Measurements from ENCODE around the gene PPM1L.

The PPM1L gene

GRCh38 chr3:160893207-160893606 is 137.2 kb downstream of the PPM1L start:
- no peak for TF ChIP-seq EZH2 (IDR thresholded peaks at IDR 0.05; ENCODE audit: borderline replicate concordance, low read length)
- TF ChIP-seq, protein P1, sequence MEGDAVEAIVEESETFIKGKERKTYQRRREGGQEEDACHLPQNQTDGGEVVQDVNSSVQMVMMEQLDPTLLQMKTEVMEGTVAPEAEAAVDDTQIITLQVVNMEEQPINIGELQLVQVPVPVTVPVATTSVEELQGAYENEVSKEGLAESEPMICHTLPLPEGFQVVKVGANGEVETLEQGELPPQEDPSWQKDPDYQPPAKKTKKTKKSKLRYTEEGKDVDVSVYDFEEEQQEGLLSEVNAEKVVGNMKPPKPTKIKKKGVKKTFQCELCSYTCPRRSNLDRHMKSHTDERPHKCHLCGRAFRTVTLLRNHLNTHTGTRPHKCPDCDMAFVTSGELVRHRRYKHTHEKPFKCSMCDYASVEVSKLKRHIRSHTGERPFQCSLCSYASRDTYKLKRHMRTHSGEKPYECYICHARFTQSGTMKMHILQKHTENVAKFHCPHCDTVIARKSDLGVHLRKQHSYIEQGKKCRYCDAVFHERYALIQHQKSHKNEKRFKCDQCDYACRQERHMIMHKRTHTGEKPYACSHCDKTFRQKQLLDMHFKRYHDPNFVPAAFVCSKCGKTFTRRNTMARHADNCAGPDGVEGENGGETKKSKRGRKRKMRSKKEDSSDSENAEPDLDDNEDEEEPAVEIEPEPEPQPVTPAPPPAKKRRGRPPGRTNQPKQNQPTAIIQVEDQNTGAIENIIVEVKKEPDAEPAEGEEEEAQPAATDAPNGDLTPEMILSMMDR (IDR thresholded peaks at IDR 0.05; ENCODE audit: low read length): no peak
- H3K9me2 ChIP-seq (ENCODE audit: low read depth, low read length): no peaks in the 10 kb centered on the region
- H3K27ac ChIP-seq (ENCODE audit: low read depth, low read length, poor library complexity, severe bottlenecking): no peak overlapping the region
- no peaks in the 10 kb centered on the region for H3K36me3 ChIP-seq (ENCODE audit: insufficient read depth, low read length)
- H3K9me3 ChIP-seq (ENCODE audit: low read length): no peaks in the 10 kb centered on the region
- no peak overlapping the region for H3K9ac ChIP-seq (ENCODE audit: low read length)
- H3K4me3 ChIP-seq (ENCODE audit: low read depth, low read length, poor library complexity, severe bottlenecking): no peak overlapping the region
- no peaks in the 10 kb centered on the region for H3K27me3 ChIP-seq (ENCODE audit: insufficient read depth, low read length)
- no peak overlapping the region for H3K4me2 ChIP-seq (ENCODE audit: low read length)
- no peaks in the 10 kb centered on the region for H3F3A ChIP-seq (ENCODE audit: insufficient read depth, low read length)
- H4K20me1 ChIP-seq (ENCODE audit: insufficient read depth, low read length): no peaks in the 10 kb centered on the region
- H3K79me2 ChIP-seq (ENCODE audit: insufficient read depth, low read length): no peaks in the 10 kb centered on the region
- H3K4me1 ChIP-seq (ENCODE audit: insufficient read depth, low read length, severe bottlenecking): no peaks in the 10 kb centered on the region
- H2AFZ ChIP-seq (ENCODE audit: low read length): no peak overlapping the region

DNA sequence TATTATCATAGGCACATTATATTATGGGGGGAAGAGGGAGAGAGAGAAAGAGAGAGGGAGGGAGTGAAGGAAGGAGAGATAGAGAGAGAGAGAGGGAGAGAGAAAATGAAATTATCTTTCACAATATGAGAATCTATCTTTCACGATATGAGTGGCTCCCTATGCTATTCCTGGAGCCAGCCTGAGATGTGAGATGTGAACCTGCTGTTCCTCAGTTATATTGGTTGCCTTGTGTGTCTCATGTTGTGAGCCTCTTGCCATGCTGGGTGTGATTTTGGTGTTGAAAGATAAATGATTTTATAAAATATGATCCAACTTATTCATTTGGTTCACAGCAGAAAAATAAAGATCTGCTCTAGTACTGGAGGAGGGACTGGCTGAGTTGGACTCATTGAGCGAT is 148.7 kb downstream of the PPM1L start:
- no peaks in the 10 kb centered on the region for H4K20me1 ChIP-seq (ENCODE audit: insufficient read depth, low read length)
- H3K36me3 ChIP-seq (ENCODE audit: insufficient read depth, low read length): no peaks in the 10 kb centered on the region
- no peak overlapping the region for H3K4me2 ChIP-seq (ENCODE audit: low read length)
- H3K79me2 ChIP-seq (ENCODE audit: insufficient read depth, low read length): no peaks in the 10 kb centered on the region
- H3K9me3 ChIP-seq (ENCODE audit: low read length): no peaks in the 10 kb centered on the region
- no peaks in the 10 kb centered on the region for H3K27me3 ChIP-seq (ENCODE audit: insufficient read depth, low read length)
- H3K4me3 ChIP-seq (ENCODE audit: low read depth, low read length, poor library complexity, severe bottlenecking): no peak overlapping the region
- no peak overlapping the region for H3K9ac ChIP-seq (ENCODE audit: low read length)
- H3K27ac ChIP-seq (ENCODE audit: low read depth, low read length, poor library complexity, severe bottlenecking): no peak overlapping the region
- H3K9me2 ChIP-seq (ENCODE audit: low read depth, low read length): no peaks in the 10 kb centered on the region
- no peaks in the 10 kb centered on the region for H3F3A ChIP-seq (ENCODE audit: insufficient read depth, low read length)
- H2AFZ ChIP-seq (ENCODE audit: low read length): no peak overlapping the region
- TF ChIP-seq EZH2 (IDR thresholded peaks at IDR 0.05; ENCODE audit: borderline replicate concordance, low read length): no peak
- TF ChIP-seq, protein P1 (IDR thresholded peaks at IDR 0.05; ENCODE audit: low read length): no peak
- H3K4me1 ChIP-seq (ENCODE audit: insufficient read depth, low read length, severe bottlenecking): no peaks in the 10 kb centered on the region

- TF ChIP-seq, protein P1 (IDR thresholded peaks at IDR 0.05; ENCODE audit: low read length): no peak
- TF ChIP-seq EZH2 (IDR thresholded peaks at IDR 0.05; ENCODE audit: borderline replicate concordance, low read length): no peak
- no peaks in the 10 kb centered on the region for H3K4me1 ChIP-seq (ENCODE audit: insufficient read depth, low read length, severe bottlenecking)
- H3K9ac ChIP-seq (ENCODE audit: low read length): no peak overlapping the region
- no peak overlapping the region for H2AFZ ChIP-seq (ENCODE audit: low read length)
- H3K9me3 ChIP-seq (ENCODE audit: low read length): no peaks in the 10 kb centered on the region
- no peak overlapping the region for H3K27ac ChIP-seq (ENCODE audit: low read depth, low read length, poor library complexity, severe bottlenecking)
- no peaks in the 10 kb centered on the region for H3F3A ChIP-seq (ENCODE audit: insufficient read depth, low read length)
- H3K79me2 ChIP-seq (ENCODE audit: insufficient read depth, low read length): no peaks in the 10 kb centered on the region
- H3K4me3 ChIP-seq (ENCODE audit: low read depth, low read length, poor library complexity, severe bottlenecking): no peak overlapping the region
- H4K20me1 ChIP-seq (ENCODE audit: insufficient read depth, low read length): no peaks in the 10 kb centered on the region
- H3K27me3 ChIP-seq (ENCODE audit: insufficient read depth, low read length): no peaks in the 10 kb centered on the region
- no peaks in the 10 kb centered on the region for H3K9me2 ChIP-seq (ENCODE audit: low read depth, low read length)
- no peaks in the 10 kb centered on the region for H3K36me3 ChIP-seq (ENCODE audit: insufficient read depth, low read length)
- no peak overlapping the region for H3K4me2 ChIP-seq (ENCODE audit: low read length)
Observed at GRCh38 chr3:160906646-160907045, 150.6 kb downstream of the PPM1L start.
